Measurements from ENCODE around the gene TSPY9. TPM values are rescaled to one million over a fixed set of nuclear protein-coding genes. Genes with fewer than 3 reads are reported as not detected.
"Not testable (repeated sequence)": the region's sequence is repeated elsewhere in the genome, so short reads cannot be mapped to it uniquely, and the experiment has no call there.

The TSPY9 gene, protein sequence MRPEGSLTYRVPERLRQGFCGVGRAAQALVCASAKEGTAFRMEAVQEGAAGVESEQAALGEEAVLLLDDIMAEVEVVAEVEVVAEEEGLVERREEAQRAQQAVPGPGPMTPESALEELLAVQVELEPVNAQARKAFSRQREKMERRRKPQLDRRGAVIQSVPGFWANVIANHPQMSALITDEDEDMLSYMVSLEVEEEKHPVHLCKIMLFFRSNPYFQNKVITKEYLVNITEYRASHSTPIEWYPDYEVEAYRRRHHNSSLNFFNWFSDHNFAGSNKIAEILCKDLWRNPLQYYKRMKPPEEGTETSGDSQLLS
- total RNA-seq = not detected in 2 replicates

DNA sequence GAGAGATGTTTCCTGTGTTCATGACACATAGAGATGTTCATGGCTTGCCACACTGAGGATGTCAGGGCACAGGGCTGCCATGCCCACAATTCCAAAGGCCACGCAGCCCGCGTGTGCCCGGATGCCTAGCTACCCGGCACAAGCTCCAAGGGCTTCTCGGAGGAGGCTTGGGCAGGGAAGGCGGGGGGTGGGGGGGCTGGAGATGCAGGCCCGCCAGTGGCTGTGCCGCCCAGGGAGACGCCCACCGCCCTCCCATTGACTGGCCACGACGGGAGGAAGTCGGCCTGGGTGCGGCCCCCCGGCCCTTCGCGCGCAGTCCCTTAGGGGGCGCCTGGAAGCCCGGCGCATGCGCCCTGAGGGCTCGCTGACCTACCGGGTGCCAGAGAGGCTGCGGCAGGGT, at the start of gene TSPY9:
Gene TSPY9 (plus strand): TSS at position 301 of the 400 bp plus-strand sequence. CDS start 46 bp downstream, at position 347.
- DNase-seq (ENCODE audit: low read depth); H3K4me3 ChIP-seq (ENCODE audit: low read depth, low read length): not testable (repeated sequence)

DNA sequence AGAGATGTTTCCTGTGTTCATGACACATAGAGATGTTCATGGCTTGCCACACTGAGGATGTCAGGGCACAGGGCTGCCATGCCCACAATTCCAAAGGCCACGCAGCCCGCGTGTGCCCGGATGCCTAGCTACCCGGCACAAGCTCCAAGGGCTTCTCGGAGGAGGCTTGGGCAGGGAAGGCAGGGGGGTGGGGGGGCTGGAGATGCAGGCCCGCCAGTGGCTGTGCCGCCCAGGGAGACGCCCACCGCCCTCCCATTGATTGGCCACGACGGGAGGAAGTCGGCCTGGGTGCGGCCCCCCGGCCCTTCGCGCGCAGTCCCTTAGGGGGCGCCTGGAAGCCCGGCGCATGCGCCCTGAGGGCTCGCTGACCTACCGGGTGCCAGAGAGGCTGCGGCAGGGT, 20.4 kb upstream of the TSPY9 start, which contains the start of gene TSPY1:
Gene TSPY1 (plus strand): TSS at position 301 of the 400 bp plus-strand sequence. CDS start 46 bp downstream, at position 347.
- DNase-seq (ENCODE audit: low read depth) = not testable (repeated sequence)

DNA sequence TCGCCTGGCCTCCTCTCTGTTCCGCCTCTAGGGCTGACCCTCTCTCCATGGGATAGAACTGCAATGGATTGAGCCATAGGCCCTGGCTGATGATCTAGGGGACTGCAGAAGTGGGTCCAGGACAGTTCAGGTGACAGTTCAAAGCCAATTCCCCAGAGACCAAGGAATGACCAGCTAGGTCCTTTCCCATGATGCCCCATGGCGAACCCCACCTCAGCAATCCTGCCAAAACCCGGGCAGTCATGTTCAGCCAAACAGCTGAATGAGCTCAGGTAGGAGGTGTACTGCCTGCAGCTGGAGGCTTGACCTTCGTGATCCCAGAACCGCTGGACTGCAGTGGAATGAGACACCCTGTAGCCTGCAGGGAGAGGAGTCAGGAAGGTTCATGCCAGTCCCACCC, 17.3 kb downstream of the TSPY9 start:
- not testable (repeated sequence) for H3K4me3 ChIP-seq (ENCODE audit: low read depth, low read length); DNase-seq (ENCODE audit: low read depth)

More for the DNA sequence above, 20.4 kb upstream of the TSPY9 start, which contains the start of gene TSPY1:
- not testable (repeated sequence) for H3K4me3 ChIP-seq (ENCODE audit: low read depth, low read length)

DNA sequence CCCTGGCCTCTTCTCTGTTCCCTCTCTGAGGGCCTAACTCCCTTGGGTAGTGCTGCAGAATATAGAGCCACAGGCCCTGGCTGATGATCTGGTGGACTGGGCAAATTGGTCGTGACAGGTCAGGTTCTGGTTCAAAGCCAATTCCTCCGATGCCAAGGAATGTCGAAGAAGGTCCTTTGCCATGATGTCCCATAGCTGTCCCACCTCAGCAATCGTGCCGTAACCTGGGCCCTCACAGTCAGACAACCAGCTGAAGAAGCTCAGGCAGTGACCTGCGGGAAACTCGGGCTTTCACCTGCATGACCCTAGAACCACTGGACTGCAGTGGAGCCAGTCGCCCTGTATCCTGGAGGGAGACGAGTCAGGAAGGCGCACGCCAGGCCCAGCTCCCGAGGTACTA, 29.2 kb downstream of the TSPY9 start:
- not testable (repeated sequence) for DNase-seq (ENCODE audit: low read depth); H3K4me3 ChIP-seq (ENCODE audit: low read depth, low read length)

DNA sequence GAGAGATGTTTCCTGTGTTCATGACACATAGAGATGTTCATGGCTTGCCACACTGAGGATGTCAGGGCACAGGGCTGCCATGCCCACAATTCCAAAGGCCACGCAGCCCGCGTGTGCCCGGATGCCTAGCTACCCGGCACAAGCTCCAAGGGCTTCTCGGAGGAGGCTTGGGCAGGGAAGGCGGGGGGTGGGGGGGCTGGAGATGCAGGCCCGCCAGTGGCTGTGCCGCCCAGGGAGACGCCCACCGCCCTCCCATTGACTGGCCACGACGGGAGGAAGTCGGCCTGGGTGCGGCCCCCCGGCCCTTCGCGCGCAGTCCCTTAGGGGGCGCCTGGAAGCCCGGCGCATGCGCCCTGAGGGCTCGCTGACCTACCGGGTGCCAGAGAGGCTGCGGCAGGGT, 40.5 kb downstream of the TSPY9 start, which contains the start of gene TSPY10:
Gene TSPY10 (plus strand): TSS at position 301 of the 400 bp plus-strand sequence. CDS start 46 bp downstream, at position 347.
- not testable (repeated sequence) for H3K4me3 ChIP-seq (ENCODE audit: low read depth, low read length); DNase-seq (ENCODE audit: low read depth)

Other genes with a start within 250 kb of the TSPY9 start
- not detected in 2 replicates for gene TSPY4, start 149.8 kb upstream of the TSPY9 start, total RNA-seq
- gene TSPY8, start 129.5 kb upstream of the TSPY9 start, total RNA-seq = not detected in 2 replicates
- gene TSPY3, start 88.8 kb upstream of the TSPY9 start, total RNA-seq = not detected in 2 replicates
- gene TSPY1, start 20.3 kb upstream of the TSPY9 start, total RNA-seq = not detected in 2 replicates
- gene TSPY10, start 40.6 kb downstream of the TSPY9 start, total RNA-seq = not detected in 2 replicates

All from fibroblast of villous mesenchyme (primary cell).